ENCODE results near the gene MAGT1.

MAGT1 gene

DNA sequence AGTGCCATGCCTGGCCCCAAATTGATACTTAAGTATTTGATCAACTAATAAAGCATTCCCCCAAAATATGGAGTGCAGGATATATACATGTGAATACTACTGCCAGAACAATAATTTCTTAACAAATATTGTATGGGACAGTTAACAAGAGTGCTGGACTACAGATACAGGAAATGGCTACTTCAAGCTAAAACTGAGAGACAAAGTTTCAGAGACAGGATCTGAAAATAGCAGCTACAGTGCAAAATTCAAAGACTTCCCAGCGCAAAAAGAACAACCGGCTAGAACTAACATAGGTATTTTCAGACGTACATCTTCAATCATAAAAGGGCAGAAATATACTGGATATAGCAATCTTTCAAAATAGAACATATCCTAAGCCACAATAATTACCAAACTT, 115.5 kb downstream of the MAGT1 start:
- TF ChIP-seq CSDC2 (CRISPR knock-in tag; IDR thresholded peaks at IDR 0.05), result no peak
- ATAC-seq, result no peak

DNA sequence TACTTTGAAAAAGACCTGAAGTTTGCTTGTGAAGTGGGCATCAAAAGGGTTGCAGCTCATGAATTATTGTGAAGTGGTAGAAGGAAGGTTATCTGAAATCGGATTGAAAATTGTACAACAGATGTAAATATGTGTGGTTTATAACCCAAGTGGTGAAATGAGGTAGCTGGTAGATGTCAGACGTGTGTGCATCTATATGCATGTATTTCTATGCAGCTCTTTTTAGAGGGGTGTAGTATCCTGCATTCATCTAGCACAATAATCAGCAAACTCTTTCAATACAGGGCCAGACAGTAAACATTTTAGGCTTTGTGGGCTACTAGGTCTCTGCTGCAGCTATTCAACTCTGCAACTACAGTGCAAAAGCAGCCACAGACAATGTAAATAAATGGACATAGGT, 118.6 kb downstream of the MAGT1 start:
- TF ChIP-seq, protein P1, sequence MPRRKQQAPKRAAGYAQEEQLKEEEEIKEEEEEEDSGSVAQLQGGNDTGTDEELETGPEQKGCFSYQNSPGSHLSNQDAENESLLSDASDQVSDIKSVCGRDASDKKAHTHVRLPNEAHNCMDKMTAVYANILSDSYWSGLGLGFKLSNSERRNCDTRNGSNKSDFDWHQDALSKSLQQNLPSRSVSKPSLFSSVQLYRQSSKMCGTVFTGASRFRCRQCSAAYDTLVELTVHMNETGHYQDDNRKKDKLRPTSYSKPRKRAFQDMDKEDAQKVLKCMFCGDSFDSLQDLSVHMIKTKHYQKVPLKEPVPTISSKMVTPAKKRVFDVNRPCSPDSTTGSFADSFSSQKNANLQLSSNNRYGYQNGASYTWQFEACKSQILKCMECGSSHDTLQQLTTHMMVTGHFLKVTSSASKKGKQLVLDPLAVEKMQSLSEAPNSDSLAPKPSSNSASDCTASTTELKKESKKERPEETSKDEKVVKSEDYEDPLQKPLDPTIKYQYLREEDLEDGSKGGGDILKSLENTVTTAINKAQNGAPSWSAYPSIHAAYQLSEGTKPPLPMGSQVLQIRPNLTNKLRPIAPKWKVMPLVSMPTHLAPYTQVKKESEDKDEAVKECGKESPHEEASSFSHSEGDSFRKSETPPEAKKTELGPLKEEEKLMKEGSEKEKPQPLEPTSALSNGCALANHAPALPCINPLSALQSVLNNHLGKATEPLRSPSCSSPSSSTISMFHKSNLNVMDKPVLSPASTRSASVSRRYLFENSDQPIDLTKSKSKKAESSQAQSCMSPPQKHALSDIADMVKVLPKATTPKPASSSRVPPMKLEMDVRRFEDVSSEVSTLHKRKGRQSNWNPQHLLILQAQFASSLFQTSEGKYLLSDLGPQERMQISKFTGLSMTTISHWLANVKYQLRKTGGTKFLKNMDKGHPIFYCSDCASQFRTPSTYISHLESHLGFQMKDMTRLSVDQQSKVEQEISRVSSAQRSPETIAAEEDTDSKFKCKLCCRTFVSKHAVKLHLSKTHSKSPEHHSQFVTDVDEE (CRISPR knock-in tag; IDR thresholded peaks at IDR 0.05), result no peak
- TF ChIP-seq, protein P2, sequence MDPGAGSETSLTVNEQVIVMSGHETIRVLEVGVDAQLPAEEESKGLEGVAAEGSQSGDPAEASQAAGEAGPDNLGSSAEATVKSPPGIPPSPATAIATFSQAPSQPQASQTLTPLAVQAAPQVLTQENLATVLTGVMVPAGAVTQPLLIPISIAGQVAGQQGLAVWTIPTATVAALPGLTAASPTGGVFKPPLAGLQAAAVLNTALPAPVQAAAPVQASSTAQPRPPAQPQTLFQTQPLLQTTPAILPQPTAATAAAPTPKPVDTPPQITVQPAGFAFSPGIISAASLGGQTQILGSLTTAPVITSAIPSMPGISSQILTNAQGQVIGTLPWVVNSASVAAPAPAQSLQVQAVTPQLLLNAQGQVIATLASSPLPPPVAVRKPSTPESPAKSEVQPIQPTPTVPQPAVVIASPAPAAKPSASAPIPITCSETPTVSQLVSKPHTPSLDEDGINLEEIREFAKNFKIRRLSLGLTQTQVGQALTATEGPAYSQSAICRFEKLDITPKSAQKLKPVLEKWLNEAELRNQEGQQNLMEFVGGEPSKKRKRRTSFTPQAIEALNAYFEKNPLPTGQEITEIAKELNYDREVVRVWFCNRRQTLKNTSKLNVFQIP (CRISPR knock-in tag; IDR thresholded peaks at IDR 0.05; ENCODE audit: borderline replicate concordance, low read depth), result no peak
- TF ChIP-seq ZC3H10 (CRISPR knock-in tag; IDR thresholded peaks at IDR 0.05), result no peak
- no peak for TF ChIP-seq CSDC2 (CRISPR knock-in tag; IDR thresholded peaks at IDR 0.05)
- ATAC-seq, result no peak
